GM12878 (cell line): ENCODE results near the gene ATP1A3.

Source experiments
- CTCF ChIP-seq, 3 experiments: IDR thresholded peaks in 2 of 3; conservative IDR thresholded peaks in 1 of 3; 2 replicates each; pipeline ENCODE4 v1.5.1; 2011; ENCODE audit warnings: low read depth in 3 of 3, low read length in 3 of 3, mild to moderate bottlenecking in 3 of 3, control low read depth in 2 of 3, moderate library complexity in 2 of 3, inconsistent platforms in 1 of 3, mixed read lengths in 1 of 3; ENCODE audit not compliant: control insufficient read depth in 2 of 3, insufficient read depth in 1 of 3; ENCODE audit errors: extremely low read depth in 1 of 3
- DPF2 ChIP-seq: fragments of 450-650 bp; IDR thresholded peaks from 2 replicates; pipeline ENCODE4 v1.6.1; 2017; ENCODE audit warnings: mild to moderate bottlenecking
- EGR1 ChIP-seq, 2 experiments: IDR thresholded peaks; 1 replicate in 1 of 2; 2 replicates in 1 of 2; pipeline ENCODE4 v1.6.1; 2011 to 2012; ENCODE audit warnings: low read depth in 2 of 2, low read length in 2 of 2, borderline replicate concordance in 1 of 2, mild to moderate bottlenecking in 1 of 2, moderate library complexity in 1 of 2
- EZH2 ChIP-seq: IDR thresholded peaks from 2 replicates; pipeline ENCODE4 v1.6.1; 2012; ENCODE audit warnings: low read depth, mild to moderate bottlenecking, control low read depth, inconsistent platforms, low read length, borderline replicate concordance; ENCODE audit not compliant: control insufficient read depth
- PBX3 ChIP-seq: IDR thresholded peaks from 2 replicates; pipeline ENCODE4 v1.6.1; 2011; ENCODE audit warnings: mild to moderate bottlenecking, low read depth, low read length, moderate library complexity; ENCODE audit not compliant: insufficient replicate concordance
- POLR2AphosphoS5 ChIP-seq: IDR thresholded peaks from 2 replicates; pipeline ENCODE4 v1.6.1; 2011; ENCODE audit warnings: mild to moderate bottlenecking, low read length, inconsistent platforms
- POU2F2 ChIP-seq: IDR thresholded peaks from 3 replicates; pipeline ENCODE4 v1.6.1; 2011; ENCODE audit warnings: low read depth, mild to moderate bottlenecking, low read length, borderline replicate concordance
- PRDM15 ChIP-seq: fragments of 450-650 bp; formaldehyde crosslinking; IDR thresholded peaks from 2 replicates; pipeline ENCODE4 v1.4.0; 2020; ENCODE audit warnings: mild to moderate bottlenecking, moderate library complexity
- REST ChIP-seq: IDR thresholded peaks from 2 replicates; pipeline ENCODE4 v1.6.1; 2012; ENCODE audit warnings: mild to moderate bottlenecking, low read depth, low read length
- SMAD1 ChIP-seq: fragments of 450-650 bp; IDR thresholded peaks from 2 replicates; pipeline ENCODE4 v1.6.1; 2018; ENCODE audit warnings: mild to moderate bottlenecking, low read depth; ENCODE audit not compliant: partially characterized antibody
- SPI1 ChIP-seq: IDR thresholded peaks from 2 replicates; pipeline ENCODE4 v1.6.1; 2011; ENCODE audit warnings: low read depth, mild to moderate bottlenecking, low read length, moderate library complexity, borderline replicate concordance; ENCODE audit not compliant: insufficient read depth

- TF ChIP-seq EGR1 (IDR thresholded peaks at IDR 0.05; ENCODE audit: borderline replicate concordance in 1 of 2, low read depth in 2 of 2, low read length in 2 of 2) (no peak), SMAD1 (no peak), POLR2AphosphoS5 (no peak), EZH2 (no peak), REST (no peak), POU2F2 (no peak), DPF2 (no peak), CTCF (IDR thresholded peaks at IDR 0.05 in 2 of 3, conservative IDR thresholded peaks at IDR 0.05 in 1 of 3; ENCODE audit: control insufficient read depth in 2 of 3, extremely low read depth in 1 of 3, insufficient read depth in 1 of 3, low read depth in 3 of 3, low read length in 3 of 3) (no peak), SPI1 (no peak), PRDM15 (no peak), PBX3 (no peak)
These were observed 69.6 kb downstream of the ATP1A3 start for GRCh38 chr19:41924151-41925145.
